Trophoblast cell (in vitro differentiated cells and primary cell): ENCODE results near the gene PRR14L.
A peak's percentile ranks its signal among the peaks of the same experiment; 100 is the strongest.
"Not testable (repeated sequence)": the region's sequence is repeated elsewhere in the genome, so short reads cannot be mapped to it uniquely, and the experiment has no call there.

Source experiments
- DNase-seq, 2 donors: peaks; one replicate each; pipeline ENCODE4 v3.0.0-alpha.2; 2016
- H2AFZ ChIP-seq: 2 replicates; pipeline ENCODE4 v1.6.1; 2013; ENCODE audit warnings: low read length, moderate library complexity, mild to moderate bottlenecking; ENCODE audit not compliant: insufficient read depth, poor library complexity
- H2AK5ac ChIP-seq: 2 replicates; pipeline ENCODE4 v1.6.1; 2013; ENCODE audit warnings: mild to moderate bottlenecking, low read length
- H2BK120ac ChIP-seq: 2 replicates; pipeline ENCODE4 v1.6.1; 2013; ENCODE audit warnings: low read length, mild to moderate bottlenecking, moderate library complexity; ENCODE audit not compliant: insufficient read depth, poor library complexity
- H2BK12ac ChIP-seq: 2 replicates; pipeline ENCODE4 v1.6.1; 2013; ENCODE audit warnings: mild to moderate bottlenecking, low read length, moderate library complexity
- H2BK5ac ChIP-seq: 2 replicates; pipeline ENCODE4 v1.6.1; 2013; ENCODE audit warnings: low read length, low read depth, moderate library complexity, mild to moderate bottlenecking; ENCODE audit not compliant: poor library complexity
- H3K14ac ChIP-seq: 2 replicates; pipeline ENCODE4 v1.6.1; 2013; ENCODE audit warnings: mild to moderate bottlenecking, low read length
- H3K18ac ChIP-seq: 2 replicates; pipeline ENCODE4 v1.6.1; 2013; ENCODE audit warnings: mild to moderate bottlenecking, low read length
- H3K23ac ChIP-seq: 2 replicates; pipeline ENCODE4 v1.6.1; 2013; ENCODE audit warnings: low read length
- H3K27ac ChIP-seq: 2 replicates; pipeline ENCODE4 v1.5.1; 2013; ENCODE audit warnings: low read depth, mild to moderate bottlenecking, inconsistent platforms, low read length, moderate library complexity
- H3K27me3 ChIP-seq: 2 replicates; pipeline ENCODE4 v1.6.1; 2013; ENCODE audit warnings: inconsistent platforms, mild to moderate bottlenecking, low read length, moderate library complexity; ENCODE audit not compliant: insufficient read depth
- H3K36me3 ChIP-seq, 2 experiments: 1 replicate in 1 of 2; 2 replicates in 1 of 2; pipeline ENCODE4 v1.6.1; 2013; ENCODE audit warnings: low read length in 2 of 2, mild to moderate bottlenecking in 2 of 2, moderate library complexity in 1 of 2; ENCODE audit not compliant: insufficient read depth in 2 of 2, control insufficient read depth in 1 of 2
- H3K4ac ChIP-seq: 2 replicates; pipeline ENCODE4 v1.6.1; 2013; ENCODE audit warnings: low read depth, mild to moderate bottlenecking, low read length, moderate library complexity
- H3K4me1 ChIP-seq, 2 experiments: 1 replicate in 1 of 2; 2 replicates in 1 of 2; pipeline ENCODE4 v1.6.1; 2013; ENCODE audit warnings: low read length in 2 of 2, mild to moderate bottlenecking in 2 of 2, moderate library complexity in 1 of 2; ENCODE audit not compliant: insufficient read depth in 2 of 2, control insufficient read depth in 1 of 2
- H3K4me2 ChIP-seq: 2 replicates; pipeline ENCODE4 v1.6.1; 2013; ENCODE audit warnings: inconsistent platforms, mild to moderate bottlenecking, low read length, moderate library complexity
- H3K4me3 ChIP-seq: 2 replicates; pipeline ENCODE4 v1.5.1; 2013; ENCODE audit warnings: mild to moderate bottlenecking, low read depth, low read length, inconsistent platforms
- H3K79me1 ChIP-seq: one replicate; pipeline ENCODE4 v1.6.1; 2013; ENCODE audit warnings: low read length
- H3K79me2 ChIP-seq: 2 replicates; pipeline ENCODE4 v1.6.1; 2013; ENCODE audit warnings: low read length, mild to moderate bottlenecking; ENCODE audit not compliant: control insufficient read depth, insufficient read depth, poor library complexity
- H3K9ac ChIP-seq: 2 replicates; pipeline ENCODE4 v1.6.1; 2013; ENCODE audit warnings: mild to moderate bottlenecking, low read length
- H3K9me3 ChIP-seq: 2 replicates; pipeline ENCODE4 v1.6.1; 2013; ENCODE audit warnings: low read depth, mild to moderate bottlenecking, control low read depth, inconsistent platforms, low read length; ENCODE audit not compliant: insufficient read depth
- H4K12ac ChIP-seq: 2 replicates; pipeline ENCODE4 v1.6.1; 2013; ENCODE audit warnings: low read depth, mild to moderate bottlenecking, low read length, moderate library complexity
- H4K8ac ChIP-seq: 2 replicates; pipeline ENCODE4 v1.6.1; 2013; ENCODE audit warnings: low read depth, mild to moderate bottlenecking, low read length, moderate library complexity
- H4K91ac ChIP-seq: one replicate; pipeline ENCODE4 v1.6.1; 2013; ENCODE audit warnings: low read depth, mild to moderate bottlenecking, low read length, moderate library complexity
- WGBS: extraction: QIAGEN DNeasy Blood & Tissue Kit; methylation state at CpG from one replicate; pipeline ENCODE4 v1.1.7; 2013; ENCODE audit warnings: missing lambda C conversion rate; ENCODE audit not compliant: insufficient read length, insufficient coverage; ENCODE audit errors: extremely low coverage; 5-methylcytosine and 5-hydroxymethylcytosine counted together

The PRR14L gene

GRCh38 chr22:31758860-31759259 lies 8.9 kb upstream of the PRR14L start:
- no CpG with 5 or more reads among the region's 5 CpGs for WGBS

DNA sequence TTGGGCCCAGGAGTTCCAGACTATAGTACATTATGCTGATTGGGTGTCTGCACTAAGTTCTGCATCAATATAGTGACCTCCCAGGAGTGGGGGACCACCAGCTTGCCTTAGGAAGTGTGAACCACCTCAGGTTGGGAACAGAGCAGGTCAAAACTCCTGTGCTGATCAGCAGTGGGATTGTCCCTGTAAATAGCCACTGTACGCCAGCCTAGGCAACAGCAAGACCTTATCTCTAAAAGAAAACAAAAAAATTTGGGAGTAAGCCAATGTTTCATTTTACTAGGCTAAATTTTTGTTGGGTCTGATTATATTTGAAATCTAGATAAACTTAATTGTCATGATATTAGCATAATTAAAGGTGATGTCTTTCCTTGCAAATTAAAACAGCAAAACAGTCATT lies 7.3 kb upstream of the PRR14L start:
- no peak overlapping the region for H3K18ac ChIP-seq
- no peak overlapping the region for H3K23ac ChIP-seq
- H3K36me3 ChIP-seq: peaks cover 7 to 13% of the 10 kb centered on the region in 2 experiments
- H3K4me3 ChIP-seq: no peak overlapping the region
- no peak overlapping the region for H3K27ac ChIP-seq
- peaks cover 9% of the 10 kb centered on the region in 2 experiments for H3K4me1 ChIP-seq
- DNase-seq: no peak
- H3K4me2 ChIP-seq: no peak overlapping the region
- no peak overlapping the region for H3K9ac ChIP-seq
- peaks cover 6% of the 10 kb centered on the region for H3K79me2 ChIP-seq
- H2BK12ac ChIP-seq: no peak overlapping the region
- no peak overlapping the region for H4K12ac ChIP-seq
- no peaks in the 10 kb centered on the region for H3K27me3 ChIP-seq
- H3K9me3 ChIP-seq: no peaks in the 10 kb centered on the region
- no peak overlapping the region for H3K4ac ChIP-seq
- no peak overlapping the region for H2BK5ac ChIP-seq
- no peak overlapping the region for H3K14ac ChIP-seq
- no peak overlapping the region for H2AFZ ChIP-seq
- peaks cover 9% of the 10 kb centered on the region for H3K79me1 ChIP-seq
- H2AK5ac ChIP-seq: no peak overlapping the region
- no peak overlapping the region for H2BK120ac ChIP-seq
- H4K91ac ChIP-seq: no peak overlapping the region
- WGBS: no CpG with 5 or more reads among the region's 1 CpG
- H4K8ac ChIP-seq: no peak overlapping the region

More at GRCh38 chr22:31758860-31759259, 8.9 kb upstream of the PRR14L start:
- not testable (repeated sequence) for H3K4me3 ChIP-seq, H3K18ac ChIP-seq, H3K4ac ChIP-seq, H3K14ac ChIP-seq, H2AFZ ChIP-seq, H3K27ac ChIP-seq, H4K91ac ChIP-seq, H3K27me3 ChIP-seq, H3K4me2 ChIP-seq, H3K4me1 ChIP-seq, H2BK120ac ChIP-seq, H3K23ac ChIP-seq, H2BK12ac ChIP-seq, H4K12ac ChIP-seq, H2AK5ac ChIP-seq, DNase-seq, H4K8ac ChIP-seq, H3K79me1 ChIP-seq, H3K79me2 ChIP-seq, H3K9ac ChIP-seq, H2BK5ac ChIP-seq, H3K9me3 ChIP-seq
- peaks cover 12 to 16% of the 10 kb centered on the region in 2 experiments for H3K36me3 ChIP-seq

DNA sequence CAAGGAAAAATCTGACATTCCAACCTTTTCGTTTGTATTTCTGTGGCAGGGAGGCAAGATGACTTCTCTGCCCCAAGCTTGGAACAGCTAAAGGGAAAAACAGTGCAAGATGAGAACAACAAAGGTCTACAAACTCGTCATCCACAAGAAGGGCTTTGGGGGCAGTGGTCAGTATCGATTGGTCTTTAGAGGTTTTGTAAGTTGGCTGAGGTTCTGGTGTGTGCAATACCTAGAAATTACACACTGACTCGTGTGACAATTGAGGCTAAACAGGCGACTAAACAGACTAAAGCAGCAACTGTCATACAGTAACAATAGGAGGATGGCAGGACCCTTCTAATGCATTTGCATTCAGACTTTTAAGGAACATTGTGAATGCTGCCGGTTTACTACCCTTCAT lies 4.9 kb upstream of the PRR14L start:
- no CpG with 5 or more reads among the region's 6 CpGs for WGBS
- peaks cover 7% of the 10 kb centered on the region for H3K79me2 ChIP-seq

DNA sequence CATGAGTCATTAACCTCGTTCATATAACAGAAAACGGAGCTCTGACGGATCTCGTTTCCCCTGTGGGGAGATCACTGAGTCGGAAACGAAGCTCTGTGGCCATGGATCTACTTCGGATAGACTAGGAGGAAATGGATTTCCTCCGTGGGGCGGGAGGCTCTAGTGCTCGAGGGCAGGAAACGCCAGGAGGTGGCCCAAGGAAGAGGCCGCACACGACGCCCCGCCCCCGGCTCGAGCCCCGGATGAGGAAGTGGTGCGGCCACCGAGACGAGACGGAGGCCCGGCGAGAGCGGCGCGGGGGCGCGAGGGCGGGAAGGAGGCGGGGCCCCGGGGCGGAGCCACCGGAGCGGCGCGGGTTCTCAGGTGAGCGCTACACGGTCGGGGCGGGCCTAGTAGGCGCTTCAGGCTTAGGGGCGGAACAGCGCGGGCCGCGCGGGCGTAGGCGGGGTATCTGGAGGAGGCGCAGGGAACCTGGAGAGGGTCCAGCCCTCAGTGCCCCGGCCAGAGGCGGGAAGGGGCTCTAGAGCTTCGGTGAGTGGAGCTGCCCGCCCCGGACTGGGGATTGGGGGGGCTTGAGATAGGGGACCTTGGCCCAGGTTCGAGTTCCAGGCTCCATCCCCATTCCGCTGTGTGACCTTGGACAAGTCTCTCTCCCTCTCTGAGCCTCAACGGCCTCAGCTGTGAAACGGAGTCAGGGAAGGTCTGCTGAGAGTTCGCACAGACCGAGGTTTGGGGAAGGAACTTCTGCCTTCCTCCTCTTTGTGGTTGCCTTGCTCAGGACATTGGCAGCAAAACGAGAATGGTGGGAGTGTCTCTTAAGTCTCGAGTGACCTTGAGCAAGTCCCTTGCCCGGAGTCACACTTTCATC lies 3.9 kb upstream of the PRR14L start, which contains the start of gene DEPDC5:
TSS of gene DEPDC5 (plus strand) at position 386 of the 868 bp plus-strand sequence. CDS start 903 bp downstream, outside the sequence.
- Histone ChIP-seq H3K4me2 (peak within 1 kb of the TSS; percentile 88), H3K4me1 (peaks cover 9 to 11% of the 10 kb centered on the region in 2 experiments), H2BK5ac (peak within 1 kb of the TSS; percentile 93), H4K8ac (peak within 1 kb of the TSS; percentile 97), H3K36me3 (peaks cover under 1 to 8% of the 10 kb centered on the region in 2 experiments), H2BK12ac (peak within 1 kb of the TSS; percentile 12), H3K27me3 (no peaks in the 10 kb centered on the region), H2AK5ac (peak within 1 kb of the TSS; percentile 80), H3K79me1 (peaks cover 20% of the 10 kb centered on the region), H3K27ac (peak within 1 kb of the TSS; percentile 99), H3K79me2 (peaks cover 15% of the 10 kb centered on the region), H2AFZ (peak within 1 kb of the TSS; percentile 74), H3K9me3 (no peaks in the 10 kb centered on the region), H3K4me3 (peak within 1 kb of the TSS; percentile 78), H4K12ac (peak within 1 kb of the TSS; percentile 86), H2BK120ac (peak within 1 kb of the TSS; percentile 83), H3K4ac (peak within 1 kb of the TSS; percentile 71), H4K91ac (peak within 1 kb of the TSS; percentile 91), H3K14ac (peak within 1 kb of the TSS; percentile 92), H3K18ac (peak within 1 kb of the TSS; percentile 84), H3K23ac (no peak within 1 kb of the TSS), H3K9ac (peak within 1 kb of the TSS; percentile 76)
- no CpG with 5 or more reads among the region's 65 CpGs for WGBS
- DNase-seq: peak; percentile 94 to 99

More for the DNA sequence above, 4.9 kb upstream of the PRR14L start:
- Histone ChIP-seq H2AK5ac (no peak overlapping the region), H3K36me3 (peaks cover 5 to 11% of the 10 kb centered on the region in 2 experiments), H2BK5ac (no peak overlapping the region), H3K18ac (no peak overlapping the region), H2BK120ac (no peak overlapping the region), H3K9ac (no peak overlapping the region), H3K79me1 (peaks cover 12% of the 10 kb centered on the region), H3K4me3 (no peak overlapping the region), H3K4ac (peak overlapping the region; percentile 12), H4K8ac (no peak overlapping the region), H3K23ac (no peak overlapping the region), H2AFZ (no peak overlapping the region), H3K4me2 (peak overlapping the region; percentile 74), H3K9me3 (no peaks in the 10 kb centered on the region), H2BK12ac (no peak overlapping the region), H4K12ac (no peak overlapping the region), H3K4me1 (peaks cover 9 to 11% of the 10 kb centered on the region in 2 experiments), H4K91ac (no peak overlapping the region), H3K27me3 (no peaks in the 10 kb centered on the region), H3K27ac (peak overlapping the region; percentile 9), H3K14ac (no peak overlapping the region)
- no peak for DNase-seq
